Kidney (tissue), 14 donors: ENCODE results near the gene MAN2A1. TPM values are rescaled to one million over a fixed set of nuclear protein-coding genes. Genes with fewer than 3 reads are reported as not detected.
A peak's percentile ranks its signal among the peaks of the same experiment; 100 is the strongest.

Experiments
- DNase-seq, 5 donors: peaks; one replicate each; pipeline ENCODE4 v3.0.0-alpha.2; 2013 to 2020
- FAIRE-seq: peaks from 2 replicates; lab custom pipeline; 2012; peaks lifted over from hg19 to GRCh38; lab: Jason Lieb, UNC
- H3K27ac ChIP-seq, 2 donors: one replicate each; pipeline ENCODE4 v1.7.0; 2013; ENCODE audit warnings: low read depth in 2 of 2, low read length in 2 of 2, inconsistent platforms in 1 of 2
- H3K27me3 ChIP-seq: one replicate; pipeline ENCODE4 v1.7.1; 2013; ENCODE audit warnings: low read length, inconsistent platforms; ENCODE audit not compliant: control insufficient read depth, insufficient read depth
- H3K36me3 ChIP-seq, 3 donors: one replicate each; pipeline versions ENCODE4 v1.7.0 to v1.7.1; 2013; ENCODE audit warnings: low read length in 3 of 3, control low read depth in 1 of 3, inconsistent platforms in 1 of 3; ENCODE audit not compliant: insufficient read depth in 3 of 3, control insufficient read depth in 2 of 3
- H3K4me1 ChIP-seq, 3 donors: one replicate each; pipeline versions ENCODE4 v1.7.0 to v1.7.1; 2013; ENCODE audit warnings: low read length in 3 of 3, inconsistent platforms in 1 of 3, low read depth in 1 of 3; ENCODE audit not compliant: control insufficient read depth in 2 of 3, insufficient read depth in 2 of 3
- H3K4me3 ChIP-seq, 3 donors: one replicate each; pipeline versions ENCODE4 v1.7.0 to v1.8.1; 2013; ENCODE audit warnings: low read length in 3 of 3, control low read depth in 1 of 3, inconsistent platforms in 1 of 3
- H3K9ac ChIP-seq, 3 donors: one replicate each; pipeline versions ENCODE4 v1.7.0 to v1.7.1; 2013; ENCODE audit warnings: low read length in 3 of 3, control low read depth in 1 of 3, inconsistent platforms in 1 of 3
- H3K9me3 ChIP-seq, 3 donors: one replicate each; pipeline versions ENCODE4 v1.7.0 to v1.7.1; 2013; ENCODE audit warnings: low read length in 3 of 3, control low read depth in 1 of 3, inconsistent platforms in 1 of 3; ENCODE audit not compliant: control insufficient read depth in 2 of 3, insufficient read depth in 1 of 3
- intact Hi-C: fragments of 100-400 bp; cut with DNase I; formaldehyde crosslinking; loops from one replicate; pipeline ENCODE4 v1.11.1; 2022
- polyA plus RNA-seq: library from polyadenylated mRNA; stranded (reverse); fragments of 350-450 nt; fragmentation: Illumina TruSeq; extraction: RNeasy Lipid Tissue Mini Kit (QIAGEN cat#74804); gene quantifications from one replicate; pipeline ENCODE4 v1.2.3, GENCODE V29; 2014; ENCODE audit warnings: low read depth, low replicate concordance; ENCODE audit not compliant: insufficient read depth
- total RNA-seq: library from RNA; stranded (reverse); fragmentation: NEBNext Ultra II Directional; extraction: Animal tissue kit (Norgen Biotek cat#: 25700); gene quantifications from one replicate; pipeline ENCODE4 v1.2.1, GENCODE V29; 2021
- TF ChIP-seq, protein P1 (sequence below): IDR thresholded peaks from 3 replicates; pipeline ENCODE4 v1.5.1; 2012; ENCODE audit warnings: mild to moderate bottlenecking, moderate library complexity, borderline replicate concordance; ENCODE audit not compliant: insufficient read depth; ENCODE audit errors: extremely low read depth
- donor health status: control.
- donor health status: control.
- donor health status: control.
- donor health status: control.
- donor health status: control.
- donor health status: DM: yes; HTN: yes; CAD: no.
- donor health status: Normal renal cell carcinoma (clear cell type).

Gene MAN2A1
- total and polyA plus RNA-seq, 2 donors from 2014 or later: 12.7 to 69.9 TPM

DNA sequence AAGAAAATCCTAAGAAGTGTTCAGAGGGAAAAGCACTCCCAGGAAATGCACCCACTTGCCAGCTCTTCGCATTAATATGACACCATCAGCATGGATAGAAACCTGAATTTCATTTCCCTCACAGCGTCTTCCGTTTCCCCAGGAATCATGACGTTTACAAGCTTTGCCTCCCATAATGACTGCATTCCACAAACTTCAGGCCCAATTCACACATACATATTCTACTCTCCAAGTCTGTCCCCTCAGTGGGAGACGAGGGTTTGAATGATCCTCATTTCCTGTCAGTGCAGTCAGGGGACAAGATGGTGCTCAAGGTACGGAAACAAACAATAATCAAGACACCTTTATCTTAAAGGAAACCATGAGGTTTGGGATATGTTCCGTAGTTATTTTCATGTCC, 44.9 kb upstream of the MAN2A1 start:
- no peak for FAIRE-seq
- no peak overlapping the region for H3K4me3 ChIP-seq
- H3K4me1 ChIP-seq: no peaks in the 10 kb centered on the region
- no peak overlapping the region for H3K27ac ChIP-seq
- H3K9ac ChIP-seq: no peak overlapping the region
- intact Hi-C loops: no loop called here
- H3K27me3 ChIP-seq: no peaks in the 10 kb centered on the region
- TF ChIP-seq, protein P1, sequence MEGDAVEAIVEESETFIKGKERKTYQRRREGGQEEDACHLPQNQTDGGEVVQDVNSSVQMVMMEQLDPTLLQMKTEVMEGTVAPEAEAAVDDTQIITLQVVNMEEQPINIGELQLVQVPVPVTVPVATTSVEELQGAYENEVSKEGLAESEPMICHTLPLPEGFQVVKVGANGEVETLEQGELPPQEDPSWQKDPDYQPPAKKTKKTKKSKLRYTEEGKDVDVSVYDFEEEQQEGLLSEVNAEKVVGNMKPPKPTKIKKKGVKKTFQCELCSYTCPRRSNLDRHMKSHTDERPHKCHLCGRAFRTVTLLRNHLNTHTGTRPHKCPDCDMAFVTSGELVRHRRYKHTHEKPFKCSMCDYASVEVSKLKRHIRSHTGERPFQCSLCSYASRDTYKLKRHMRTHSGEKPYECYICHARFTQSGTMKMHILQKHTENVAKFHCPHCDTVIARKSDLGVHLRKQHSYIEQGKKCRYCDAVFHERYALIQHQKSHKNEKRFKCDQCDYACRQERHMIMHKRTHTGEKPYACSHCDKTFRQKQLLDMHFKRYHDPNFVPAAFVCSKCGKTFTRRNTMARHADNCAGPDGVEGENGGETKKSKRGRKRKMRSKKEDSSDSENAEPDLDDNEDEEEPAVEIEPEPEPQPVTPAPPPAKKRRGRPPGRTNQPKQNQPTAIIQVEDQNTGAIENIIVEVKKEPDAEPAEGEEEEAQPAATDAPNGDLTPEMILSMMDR: no peak
- H3K9me3 ChIP-seq: no peaks in the 10 kb centered on the region
- H3K36me3 ChIP-seq: no peaks in the 10 kb centered on the region
- DNase-seq: no peak

DNA sequence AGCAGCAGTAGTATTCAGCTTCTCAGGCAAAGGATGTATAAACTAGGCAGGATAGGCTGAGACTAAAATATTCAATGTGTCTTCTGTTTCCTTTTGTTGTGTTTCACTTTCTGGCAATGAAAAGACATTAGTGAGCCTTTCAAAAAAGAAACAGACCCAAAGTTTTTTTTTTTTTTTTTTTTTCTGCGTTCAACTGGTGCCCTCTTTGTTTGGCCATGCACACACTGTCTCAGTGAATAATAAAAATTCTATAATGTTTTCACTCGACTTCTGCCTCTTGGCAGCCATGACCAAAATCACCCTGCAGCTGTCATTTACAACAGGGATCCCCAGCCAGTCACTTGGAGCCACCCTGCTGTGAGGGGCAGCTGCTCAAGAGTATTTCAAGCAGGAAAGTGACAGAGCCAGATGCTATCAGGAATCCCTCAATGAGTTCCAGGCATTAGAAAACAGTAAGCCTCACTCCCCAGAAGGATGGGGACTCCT, 44.0 kb upstream of the MAN2A1 start:
- Histone ChIP-seq H3K36me3 (no peaks in the 10 kb centered on the region), H3K27me3 (no peaks in the 10 kb centered on the region), H3K4me3 (no peak overlapping the region), H3K4me1 (no peaks in the 10 kb centered on the region), H3K9ac (no peak overlapping the region), H3K9me3 (no peaks in the 10 kb centered on the region), H3K27ac (no peak overlapping the region)
- intact Hi-C loops: no loop called here
- TF ChIP-seq, protein P1: no peak
- FAIRE-seq (no peak), DNase-seq (no peak)

DNA sequence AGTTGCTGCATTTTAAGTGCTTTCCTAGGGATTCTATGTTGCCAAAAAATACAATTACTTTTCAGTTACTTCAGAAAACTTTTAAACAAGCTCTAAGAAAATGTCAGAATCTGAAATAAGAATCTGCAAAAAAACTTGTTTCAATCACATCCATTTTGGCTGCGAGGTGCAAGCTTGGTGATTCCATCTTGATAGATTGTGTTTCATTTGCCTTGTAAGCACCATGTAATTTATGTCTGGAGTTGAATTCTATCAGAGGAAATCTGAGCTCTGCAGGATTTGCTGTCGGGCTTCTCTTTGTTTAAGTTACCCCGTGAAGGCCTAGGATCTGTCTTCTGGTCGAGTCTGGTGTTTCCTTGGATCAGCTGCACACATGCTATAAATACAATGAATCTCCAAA, 40.4 kb upstream of the MAN2A1 start:
- Histone ChIP-seq H3K27ac (no peak overlapping the region), H3K4me1 (no peaks in the 10 kb centered on the region), H3K9ac (no peak overlapping the region), H3K4me3 (no peak overlapping the region), H3K36me3 (no peaks in the 10 kb centered on the region), H3K27me3 (no peaks in the 10 kb centered on the region), H3K9me3 (no peaks in the 10 kb centered on the region)
- FAIRE-seq (no peak), DNase-seq (peak in 3 of 5 donors; percentile 35 to 83 (median 72))
- TF ChIP-seq, protein P1: no peak
- intact Hi-C loops: no loop called here

DNA sequence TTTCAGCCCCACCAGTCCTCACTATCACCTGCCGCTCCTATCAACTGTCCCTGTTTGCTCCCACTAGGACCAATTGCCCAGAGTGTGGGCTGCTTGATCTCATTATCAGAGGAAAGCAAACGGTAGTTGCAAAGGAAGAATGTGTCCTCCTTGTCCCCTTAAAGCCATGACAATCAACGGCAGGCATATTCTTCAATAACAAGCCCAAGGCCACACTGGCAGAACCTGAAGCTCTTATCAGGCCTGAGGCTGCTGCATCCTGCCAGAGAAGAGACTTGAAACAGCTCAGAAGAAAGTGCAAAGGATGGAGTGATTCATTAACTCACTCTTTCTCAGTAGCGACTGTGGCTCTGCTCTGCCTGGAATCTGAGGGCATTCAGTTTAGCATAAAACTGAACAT, 39.2 kb upstream of the MAN2A1 start:
- FAIRE-seq: no peak
- intact Hi-C loops: no loop called here

More for the DNA sequence above, 39.2 kb upstream of the MAN2A1 start:
- TF ChIP-seq, protein P1: no peak
- Histone ChIP-seq H3K27me3 (no peaks in the 10 kb centered on the region), H3K4me3 (no peak overlapping the region), H3K9ac (no peak overlapping the region), H3K27ac (no peak overlapping the region), H3K9me3 (no peaks in the 10 kb centered on the region), H3K36me3 (no peaks in the 10 kb centered on the region), H3K4me1 (no peaks in the 10 kb centered on the region)
- no peak for DNase-seq
